NCI-H510A treated with DMSO at 0.1 percent for 48 hours (cell line): ENCODE data around the gene AGPAT2.

Source experiments
- DNase-seq: peaks from one replicate; lab custom pipeline; 2025; lab: John Stamatoyannopoulos, UW

AGPAT2 gene

GRCh38 chr9:136625101-136626065, 61.9 kb downstream of the AGPAT2 start:
- no peak for DNase-seq

- no peak for DNase-seq
These were observed 62.9 kb downstream of the AGPAT2 start for GRCh38 chr9:136624184-136624951.

- no peak for DNase-seq
These were observed 63.4 kb downstream of the AGPAT2 start for GRCh38 chr9:136623842-136624183.
